Stimulated activated CD4-positive, alpha-beta T cell treated with anti-CD3 and anti-CD28 coated beads, Interleukin-1b, Interleukin-23, amount 100 ng/mL, for 1 hour (primary cell): Measurements from ENCODE around the gene NKAIN2.

Experiments used
- DNase-seq, 2 donors: peaks; one replicate each; pipeline ENCODE4 v3.0.0-alpha.2; 2020; ENCODE audit warnings: low read depth in 2 of 2

Gene NKAIN2

GRCh38 chr6:124819346-124819745, 1015.7 kb downstream of the NKAIN2 start:
- DNase-seq: no peak

DNA sequence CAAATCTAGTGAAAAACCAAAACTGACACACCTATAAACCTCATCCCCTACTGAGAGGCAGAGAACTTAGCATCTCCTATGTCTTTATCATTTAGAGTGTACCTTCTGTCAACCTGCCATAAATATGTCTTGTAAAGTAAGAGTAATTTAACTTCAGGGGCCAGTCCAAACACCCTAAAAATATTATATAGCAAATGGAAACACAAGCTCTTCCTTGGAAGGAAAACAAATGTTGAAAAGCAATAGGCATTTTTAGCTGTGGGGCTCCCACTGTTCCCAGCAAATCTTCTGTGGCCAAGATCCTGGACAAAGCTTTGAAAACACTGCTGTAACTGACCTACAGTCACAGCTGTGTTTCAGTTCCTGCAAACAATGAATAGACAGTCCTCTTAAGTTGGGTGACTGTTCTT, 1018.5 kb downstream of the NKAIN2 start:
- DNase-seq: no peak

- DNase-seq: no peak
Observed at GRCh38 chr6:124822721-124823120, 1019.1 kb downstream of the NKAIN2 start.

DNA sequence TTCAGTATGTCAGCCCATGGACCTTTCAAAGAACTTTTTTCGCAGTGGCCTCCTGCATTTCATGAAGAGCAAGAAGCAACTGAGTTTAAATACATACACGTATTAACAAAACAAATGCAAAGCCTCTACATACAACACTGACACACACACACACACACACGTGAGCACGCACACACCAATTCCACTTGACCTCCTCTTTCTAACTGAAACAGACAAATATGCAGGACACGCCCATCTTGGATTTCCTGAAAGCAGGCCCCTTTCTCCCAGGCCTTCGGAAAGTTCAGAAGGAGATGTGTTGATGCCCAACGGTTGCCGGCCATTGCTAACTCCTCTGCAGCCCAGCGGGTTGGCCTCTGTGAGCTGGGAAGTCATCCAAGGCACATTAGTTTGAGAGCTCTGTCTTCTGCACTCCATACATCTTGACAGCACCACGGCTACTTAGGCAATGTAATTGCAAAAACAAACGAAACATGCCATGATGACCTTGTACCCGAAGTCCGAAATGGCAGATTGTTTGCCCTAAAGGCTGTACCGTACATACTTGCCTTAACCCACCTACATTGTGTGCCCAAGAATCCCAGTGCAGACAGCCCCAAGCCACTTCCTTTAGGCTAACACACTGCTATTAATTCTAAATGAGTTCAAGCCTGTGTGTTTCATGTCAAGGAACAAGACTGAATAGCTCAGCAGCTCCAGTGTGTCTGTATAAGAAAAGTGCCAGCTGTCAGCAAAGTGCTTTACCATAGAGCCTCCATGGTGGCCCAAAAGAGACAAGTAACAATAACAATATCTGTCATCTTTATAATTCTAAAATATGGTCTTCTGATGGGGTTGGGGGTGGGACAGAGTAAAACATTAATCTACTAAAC, 1019.8 kb downstream of the NKAIN2 start:
- no peak for DNase-seq

DNA sequence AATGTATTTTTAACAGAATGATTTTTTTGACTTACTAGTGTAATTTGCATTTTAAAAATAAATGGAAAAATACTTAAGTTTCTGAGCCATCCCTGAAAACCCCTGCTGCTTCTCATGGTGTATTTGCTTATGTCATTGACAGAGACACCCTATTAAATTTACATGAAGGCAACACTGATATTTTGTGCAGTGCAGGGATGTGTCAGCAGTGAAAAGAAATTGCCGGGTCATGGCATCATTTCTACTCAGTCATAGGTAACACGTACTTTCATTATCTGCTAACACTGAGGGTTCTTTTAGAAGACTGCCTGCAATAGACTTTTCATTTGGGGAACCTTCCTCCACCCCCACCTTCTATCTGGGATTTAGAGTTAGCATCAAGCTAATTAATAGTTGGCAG, 1021.9 kb downstream of the NKAIN2 start:
- DNase-seq: no peak

GRCh38 chr6:124829822-124830221, 1026.2 kb downstream of the NKAIN2 start:
- DNase-seq: no peak

- no peak for DNase-seq
Observed at GRCh38 chr6:124830506-124830905, 1026.8 kb downstream of the NKAIN2 start.

DNA sequence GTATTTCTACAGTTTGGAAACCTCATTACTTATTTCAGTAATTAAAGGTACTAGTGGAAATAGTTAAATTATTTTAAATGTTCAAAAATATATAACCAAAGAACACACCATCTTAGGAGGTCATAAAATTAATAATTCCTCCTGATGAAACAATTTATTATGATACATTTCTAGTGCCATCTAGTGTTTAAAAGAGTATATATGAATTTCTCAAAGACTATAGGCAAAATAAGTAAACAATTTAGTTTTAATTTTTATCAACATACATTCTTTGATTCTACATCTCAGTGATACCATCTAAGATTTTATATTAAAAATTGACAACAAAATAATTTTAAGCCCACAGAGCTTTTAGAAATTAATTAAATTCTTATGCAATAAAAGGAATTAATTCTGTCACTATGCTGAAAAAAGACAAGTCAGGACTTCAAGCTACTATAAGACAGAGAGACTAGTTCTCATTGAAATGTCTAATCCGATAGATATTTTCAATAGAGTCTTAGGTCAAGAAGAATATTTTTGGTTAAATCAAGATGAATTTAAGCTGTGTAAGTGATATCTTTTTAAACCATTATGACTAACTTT, 1050.8 kb downstream of the NKAIN2 start:
- DNase-seq: no peak

GRCh38 chr6:124857746-124858145, 1054.1 kb downstream of the NKAIN2 start:
- DNase-seq: no peak

DNA sequence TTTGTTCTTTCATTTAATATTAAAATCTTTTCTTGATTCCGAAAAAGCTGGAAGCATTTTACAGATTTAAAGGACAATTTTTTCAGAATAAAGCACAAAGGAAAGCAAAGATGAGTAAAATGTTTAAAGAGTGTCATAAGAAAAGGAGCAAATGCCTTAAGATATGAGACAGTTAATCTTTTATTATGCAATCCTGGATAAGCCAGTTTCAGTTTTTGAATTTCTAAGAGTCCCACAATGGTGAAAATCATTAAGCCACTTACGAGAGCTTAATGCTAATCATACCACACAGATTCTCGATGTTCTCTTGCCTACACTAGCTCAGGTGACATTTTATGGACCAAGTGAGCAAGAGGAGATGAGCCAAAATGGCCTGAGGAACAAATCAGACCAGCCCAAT, 1054.9 kb downstream of the NKAIN2 start:
- DNase-seq: no peak

DNA sequence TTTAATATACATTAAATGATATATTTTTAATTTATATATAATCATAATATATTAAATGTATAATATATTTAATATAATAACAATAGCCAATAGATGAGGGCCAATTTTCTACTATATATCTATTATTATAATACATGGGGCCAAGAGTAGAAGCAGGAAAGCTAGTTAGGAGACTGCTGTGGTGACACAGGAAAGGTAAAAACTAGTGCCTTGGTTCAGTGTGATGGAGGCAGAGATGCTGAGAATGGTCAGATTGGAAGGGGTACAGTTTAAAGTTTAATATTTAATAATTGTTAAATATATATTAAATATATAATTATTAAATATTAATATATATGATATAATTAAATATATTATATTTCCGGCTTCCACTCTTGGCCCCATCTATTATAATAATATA, 1055.7 kb downstream of the NKAIN2 start:
- no peak for DNase-seq

GRCh38 chr6:124866040-124866439, 1062.4 kb downstream of the NKAIN2 start:
- no peak for DNase-seq

GRCh38 chr6:124867121-124867520, 1063.5 kb downstream of the NKAIN2 start:
- no peak for DNase-seq

DNA sequence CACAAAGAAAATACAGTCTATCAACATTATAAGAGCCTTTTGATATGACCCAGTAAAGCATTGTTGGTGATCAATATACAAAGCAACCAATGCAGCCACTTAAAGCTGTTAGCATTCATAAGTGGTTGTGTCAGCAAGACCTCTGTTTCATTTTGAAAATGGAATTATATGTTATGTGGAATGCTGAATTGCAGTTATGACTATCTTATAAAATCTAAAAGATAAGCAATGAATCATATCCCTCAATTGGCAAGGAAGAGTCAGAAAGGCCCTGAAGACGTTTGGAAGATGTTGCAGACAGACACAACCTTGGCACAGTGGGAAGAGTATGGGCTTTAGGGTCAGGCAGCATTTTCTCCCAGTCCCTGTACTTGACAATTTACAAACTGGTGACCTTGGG, 1064.8 kb downstream of the NKAIN2 start:
- no peak for DNase-seq

DNA sequence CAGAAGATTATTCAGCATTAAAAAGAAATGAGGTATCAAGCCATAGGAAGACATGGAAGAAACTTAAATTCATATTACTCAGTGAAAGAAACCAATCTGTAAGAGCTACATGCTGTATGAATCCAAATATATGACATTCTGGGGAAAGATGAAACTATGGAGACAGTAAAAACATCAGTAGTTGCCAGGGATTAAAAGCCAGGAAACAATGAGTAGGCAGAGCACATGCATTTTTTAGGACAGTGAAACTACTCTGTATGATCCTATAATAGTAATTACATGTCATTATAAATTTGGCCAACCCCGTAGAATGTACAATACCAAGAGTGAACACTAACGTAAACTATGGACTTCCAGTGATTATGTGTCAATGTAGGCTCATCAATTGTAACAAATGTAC, 1065.8 kb downstream of the NKAIN2 start:
- DNase-seq: no peak

- no peak for DNase-seq
Observed at GRCh38 chr6:124870611-124871459, 1067.2 kb downstream of the NKAIN2 start.

DNA sequence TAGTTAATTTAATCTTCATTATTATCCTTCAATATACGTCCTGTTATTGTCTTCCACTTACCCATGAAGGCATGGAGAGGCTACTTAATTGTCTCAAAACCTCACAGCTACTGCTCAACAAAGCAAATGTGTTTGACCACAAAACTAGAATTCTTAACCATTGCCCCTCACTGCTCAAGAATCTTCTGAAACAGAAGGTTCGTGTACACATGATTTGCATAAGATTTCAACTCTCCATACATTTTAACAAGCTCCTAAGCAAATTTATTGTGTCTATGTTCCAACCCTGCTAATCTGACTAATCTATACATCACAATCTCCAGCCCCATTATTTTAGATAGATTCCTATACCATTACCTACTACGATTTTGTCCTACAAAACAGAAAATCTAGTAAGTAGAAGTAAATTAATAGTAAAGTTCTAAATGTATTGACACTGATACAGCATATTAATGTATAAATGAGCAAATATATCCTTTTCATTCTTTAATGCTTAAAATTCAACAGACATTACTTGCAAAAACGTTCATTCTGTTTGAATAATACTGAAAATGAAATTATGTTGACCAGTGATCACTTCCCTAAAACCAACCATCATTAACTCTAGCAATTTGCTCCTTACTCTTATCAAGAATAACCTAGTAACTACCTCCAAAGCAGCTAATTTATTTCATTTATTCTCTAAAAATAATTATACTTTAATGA, 1068.8 kb downstream of the NKAIN2 start:
- no peak for DNase-seq

DNA sequence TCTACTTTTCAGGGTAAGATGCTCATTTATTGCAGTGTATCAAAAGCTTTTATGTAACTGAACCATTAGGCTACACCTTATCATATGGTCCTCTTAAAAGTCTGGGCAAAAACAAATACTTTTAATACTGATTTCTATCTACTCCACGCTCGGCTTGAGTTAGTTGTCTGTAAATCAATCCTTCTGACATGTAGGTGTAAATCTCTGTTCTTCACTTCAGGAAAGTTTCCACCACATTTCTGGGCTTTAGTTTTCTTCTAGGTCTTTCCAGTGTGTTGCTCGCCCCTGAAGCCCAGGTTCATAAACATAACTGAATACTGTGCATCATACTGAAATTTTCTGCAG, 1069.4 kb downstream of the NKAIN2 start:
- DNase-seq: no peak
